DND-41 (cell line): Measurements from ENCODE around the gene GADD45A.

Source experiments
- ATAC-seq: fragments of 200-7000 bp; cut with Tn5 transposase; 3 replicates; pipeline ENCODE4 v1.9.1; 2021; ENCODE audit warnings: low read depth; ENCODE audit not compliant: insufficient read depth
- DNase-seq: peaks from one replicate; pipeline ENCODE4 v3.0.0-alpha.2; 2020
- H2AFZ ChIP-seq: 2 replicates; pipeline ENCODE4 v1.6.0; 2012; ENCODE audit warnings: low read depth, low read length
- H3K27ac ChIP-seq: 2 replicates; pipeline ENCODE4 v1.5.1; 2012; ENCODE audit warnings: low read length, inconsistent platforms
- H3K27me3 ChIP-seq: fragments of 200-600 bp; sonication (generic); 2 replicates; pipeline ENCODE4 v1.6.0; 2012; ENCODE audit warnings: low read length, mild to moderate bottlenecking, inconsistent platforms; ENCODE audit not compliant: insufficient read depth, poor library complexity
- H3K36me3 ChIP-seq: 2 replicates; pipeline ENCODE4 v1.5.1; 2012; ENCODE audit warnings: low read length, inconsistent platforms; ENCODE audit not compliant: insufficient read depth
- H3K4me1 ChIP-seq: 2 replicates; pipeline ENCODE4 v1.5.1; 2012; ENCODE audit warnings: mild to moderate bottlenecking, low read length; ENCODE audit not compliant: insufficient read depth
- H3K4me2 ChIP-seq: 2 replicates; pipeline ENCODE4 v1.6.0; 2012; ENCODE audit warnings: mild to moderate bottlenecking, moderate library complexity, low read length, inconsistent platforms; ENCODE audit not compliant: insufficient read depth
- H3K4me3 ChIP-seq, 2 experiments: fragments of 200-600 bp in 1 of 2; shearing (Covaris generic) in 1 of 2; 2 replicates each; pipeline ENCODE4 v1.5.1; 2012 to 2016; ENCODE audit warnings: inconsistent platforms in 2 of 2, low read length in 2 of 2, mild to moderate bottlenecking in 2 of 2, low read depth in 1 of 2, moderate library complexity in 1 of 2
- H3K79me2 ChIP-seq: 2 replicates; pipeline ENCODE4 v1.6.0; 2012; ENCODE audit warnings: low read length, inconsistent platforms; ENCODE audit not compliant: insufficient read depth
- H3K9ac ChIP-seq: 2 replicates; pipeline ENCODE4 v1.6.0; 2012; ENCODE audit warnings: low read depth, mild to moderate bottlenecking, inconsistent platforms, low read length, moderate library complexity
- H3K9me3 ChIP-seq: 2 replicates; pipeline ENCODE4 v1.5.1; 2012; ENCODE audit warnings: low read length, moderate library complexity, mild to moderate bottlenecking, inconsistent platforms; ENCODE audit not compliant: insufficient read depth, severe bottlenecking
- H4K20me1 ChIP-seq: 2 replicates; pipeline ENCODE4 v1.6.0; 2012; ENCODE audit warnings: low read length; ENCODE audit not compliant: insufficient read depth
- CTCF ChIP-seq: IDR thresholded peaks from 2 replicates; pipeline ENCODE4 v1.5.1; 2012; ENCODE audit warnings: borderline replicate concordance, low read length, moderate library complexity, mild to moderate bottlenecking; ENCODE audit not compliant: poor library complexity, severe bottlenecking; ENCODE audit errors: extremely low read depth
- EZH2 ChIP-seq: IDR thresholded peaks from 3 replicates; pipeline ENCODE4 v1.6.1; 2012; ENCODE audit warnings: borderline replicate concordance, low read depth, mild to moderate bottlenecking, moderate library complexity, low read length, inconsistent platforms; ENCODE audit not compliant: severe bottlenecking

The GADD45A gene

GRCh38 chr1:67688526-67689219 lies 3.7 kb downstream of the GADD45A start:
- Histone ChIP-seq H3K79me2 (peaks cover 27% of the 10 kb centered on the region), H3K9me3 (no peaks in the 10 kb centered on the region), H3K4me1 (peaks cover 25% of the 10 kb centered on the region), H3K4me3 (no peak overlapping the region), H3K9ac (no peak overlapping the region), H3K36me3 (peaks cover 45% of the 10 kb centered on the region), H4K20me1 (peaks cover 29% of the 10 kb centered on the region), H3K27ac (no peak overlapping the region), H3K27me3 (no peaks in the 10 kb centered on the region), H2AFZ (no peak overlapping the region), H3K4me2 (peak overlapping the region; percentile 14; the same call in 1 of the 2 replicates)
- ATAC-seq (no peak), DNase-seq (no peak)
- TF ChIP-seq EZH2 (no peak), CTCF (no peak)

DNA sequence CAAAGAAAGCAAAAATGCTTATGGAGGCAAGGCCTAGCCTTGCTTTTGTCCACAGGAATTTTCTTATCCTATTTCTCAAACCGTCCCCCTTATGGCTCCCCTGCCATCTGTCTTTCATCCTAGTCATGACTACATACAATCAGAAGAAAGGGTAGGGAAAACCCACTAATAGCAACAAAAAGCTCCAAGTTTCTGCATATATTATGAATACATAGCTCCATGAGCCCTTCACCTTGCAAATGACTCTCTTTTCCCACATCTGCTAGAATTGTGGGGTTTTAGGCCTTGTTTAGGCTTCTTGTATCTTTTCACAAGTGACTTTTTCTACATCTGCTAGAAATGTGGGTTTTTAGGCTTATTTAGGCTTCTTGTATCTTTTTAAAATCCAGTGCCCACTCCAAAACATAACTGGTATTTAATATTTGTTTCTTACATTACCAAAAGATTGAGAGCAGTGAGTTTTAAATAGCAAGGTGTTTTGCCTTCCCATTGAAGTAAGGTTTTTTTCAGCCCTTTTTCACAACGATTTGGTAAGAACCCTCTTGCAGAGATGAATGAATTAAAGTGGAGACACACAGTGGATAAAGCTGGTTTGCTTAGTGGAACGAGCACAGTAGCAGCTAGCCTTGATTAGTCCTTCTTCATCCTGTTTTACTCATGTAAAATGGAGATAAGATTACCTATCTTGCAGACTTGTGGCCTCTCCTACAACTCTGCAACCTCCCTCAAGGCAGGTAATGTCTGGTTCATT lies 4.4 kb downstream of the GADD45A start:
- no peaks in the 10 kb centered on the region for H3K9me3 ChIP-seq
- peaks cover 20% of the 10 kb centered on the region for H3K4me1 ChIP-seq
- H3K79me2 ChIP-seq, result peaks cover 27% of the 10 kb centered on the region
- DNase-seq (no peak), ATAC-seq (no peak)
- no peaks in the 10 kb centered on the region for H3K27me3 ChIP-seq
- no peak for TF ChIP-seq EZH2
- H3K27ac ChIP-seq, result no peak overlapping the region
- no peak overlapping the region for H3K4me3 ChIP-seq
- H2AFZ ChIP-seq, result no peak overlapping the region
- peaks cover 29% of the 10 kb centered on the region for H4K20me1 ChIP-seq
- no peak overlapping the region for H3K4me2 ChIP-seq
- H3K36me3 ChIP-seq, result peaks cover 45% of the 10 kb centered on the region
- H3K9ac ChIP-seq, result no peak overlapping the region

DNA sequence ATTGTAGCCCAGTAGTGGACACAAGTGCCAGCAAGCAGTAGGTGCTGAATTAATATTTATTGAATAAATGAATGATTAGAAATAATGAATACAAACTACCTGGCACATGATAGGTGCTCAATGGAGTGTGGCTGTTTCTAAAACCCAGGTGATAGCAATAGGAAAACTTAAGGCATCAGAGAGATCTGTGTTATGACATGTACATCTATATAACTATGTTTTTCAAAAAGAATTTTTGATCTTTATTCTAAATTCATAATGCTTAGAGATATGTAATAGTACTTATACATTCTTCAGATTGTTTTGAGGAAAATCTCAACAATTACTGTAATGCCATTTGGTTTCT lies 5.0 kb downstream of the GADD45A start:
- Histone ChIP-seq H3K27ac (no peak overlapping the region), H3K79me2 (peaks cover 27% of the 10 kb centered on the region), H3K4me3 (no peak overlapping the region), H4K20me1 (peaks cover 29% of the 10 kb centered on the region), H3K27me3 (no peaks in the 10 kb centered on the region), H3K4me1 (peaks cover 17% of the 10 kb centered on the region), H3K9ac (no peak overlapping the region), H2AFZ (no peak overlapping the region), H3K9me3 (no peaks in the 10 kb centered on the region), H3K36me3 (peaks cover 45% of the 10 kb centered on the region), H3K4me2 (no peak overlapping the region)
- TF ChIP-seq EZH2 (no peak), CTCF (no peak)
- ATAC-seq (no peak), DNase-seq (no peak)

DNA sequence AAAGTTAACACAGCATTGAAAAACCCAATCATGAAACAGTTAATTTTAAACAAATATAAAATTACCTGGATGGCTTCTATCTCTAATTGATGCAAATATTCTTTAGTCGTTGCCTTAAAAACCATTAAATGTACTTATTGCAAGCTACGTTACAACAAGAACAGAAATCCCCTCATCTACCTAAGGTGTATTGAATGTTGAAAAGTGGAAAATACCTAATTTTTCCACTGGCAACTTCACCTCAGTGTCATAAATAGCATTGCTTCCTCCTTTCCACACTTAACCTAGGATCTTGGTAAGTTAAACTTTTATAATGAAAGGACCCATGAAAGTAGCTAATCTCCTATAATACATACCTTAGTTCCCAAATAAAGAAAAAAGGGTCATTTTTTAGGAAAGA lies 5.4 kb downstream of the GADD45A start:
- Histone ChIP-seq H3K4me3 (no peak overlapping the region), H3K9ac (no peak overlapping the region), H4K20me1 (peaks cover 26% of the 10 kb centered on the region), H3K4me2 (no peak overlapping the region), H3K27ac (no peak overlapping the region), H3K4me1 (peaks cover 17% of the 10 kb centered on the region), H3K27me3 (no peaks in the 10 kb centered on the region), H3K36me3 (peaks cover 44% of the 10 kb centered on the region), H3K9me3 (no peaks in the 10 kb centered on the region), H3K79me2 (peaks cover 24% of the 10 kb centered on the region), H2AFZ (no peak overlapping the region)
- no peak for TF ChIP-seq EZH2
- DNase-seq, result no peak
- ATAC-seq, result no peak
